Stimulated activated CD8-positive, alpha-beta memory T cell treated with anti-CD3 and anti-CD28 coated beads, Interleukin-15, amount 100 ng/mL, for 24 hours (primary cell): ENCODE data around the gene IZUMO4.

Experiments used
- DNase-seq: peaks from one replicate; pipeline ENCODE4 v3.0.0-alpha.2; 2020; ENCODE audit warnings: low read depth

The IZUMO4 gene

DNA sequence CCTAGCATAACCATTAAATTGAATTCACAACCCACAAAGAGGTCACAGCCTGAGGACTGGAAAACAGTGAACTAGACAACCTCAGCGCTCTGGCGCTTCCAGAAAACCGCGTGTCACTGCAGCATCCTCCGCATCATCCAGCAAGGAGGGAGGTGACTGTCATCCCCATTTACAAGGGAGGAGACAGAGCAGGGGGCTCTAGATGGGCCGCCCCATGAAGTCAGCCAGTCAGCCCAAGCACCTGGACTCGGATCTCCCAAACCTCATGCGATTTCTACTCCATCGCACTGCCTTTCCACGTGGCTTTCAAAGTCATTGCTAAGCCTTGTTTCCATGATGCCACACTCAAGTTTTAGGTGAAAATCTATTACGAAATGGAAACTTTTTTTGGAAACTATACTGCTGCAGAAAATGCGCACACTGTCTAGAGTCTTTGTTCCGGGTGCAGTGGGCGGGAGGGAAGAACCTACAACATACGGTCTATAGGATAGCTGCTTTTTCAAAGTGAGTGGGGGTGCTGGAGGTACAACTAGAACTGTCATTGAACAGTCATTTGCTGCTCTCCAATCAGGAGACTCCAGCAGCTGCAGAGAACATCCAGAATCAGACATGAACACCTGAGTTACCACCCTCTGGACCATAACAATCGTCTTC, 51.9 kb downstream of the IZUMO4 start:
- DNase-seq: no peak
